Lung (tissue), 12 donors: ENCODE results near the gene CDC42BPG. TPM values are rescaled to one million over a fixed set of nuclear protein-coding genes. Genes with fewer than 3 reads are reported as not detected.

Experiments used
- ATAC-seq: fragments of 200-7000 bp; cut with Tn5 transposase; one replicate; pipeline ENCODE4 v1.9.1; 2020; ENCODE audit warnings: moderate number of reproducible peaks; ENCODE audit not compliant: insufficient read depth, low FRiP score
- DNase-seq, 3 donors: peaks; one replicate each; pipeline ENCODE4 v3.0.0-alpha.2; 2013 to 2017
- H3K27ac ChIP-seq, 2 donors: one replicate each; pipeline ENCODE4 v1.5.1; 2013; ENCODE audit warnings: mild to moderate bottlenecking in 2 of 2, moderate library complexity in 2 of 2, control low read depth in 1 of 2, inconsistent platforms in 1 of 2, low read depth in 1 of 2, low read length in 1 of 2
- H3K27me3 ChIP-seq, 3 donors: one replicate each; pipeline ENCODE4 v1.5.1; 2013; ENCODE audit warnings: low read length in 2 of 3; ENCODE audit not compliant: control insufficient read depth in 3 of 3, insufficient read depth in 3 of 3
- H3K36me3 ChIP-seq, 4 donors: one replicate each; pipeline ENCODE4 v1.5.1; 2013; ENCODE audit warnings: low read length in 4 of 4, mild to moderate bottlenecking in 1 of 4, moderate library complexity in 1 of 4; ENCODE audit not compliant: control insufficient read depth in 4 of 4, insufficient read depth in 4 of 4
- H3K4me1 ChIP-seq, 5 donors: one replicate each; pipeline ENCODE4 v1.5.1; 2013; ENCODE audit warnings: low read length in 5 of 5, mild to moderate bottlenecking in 2 of 5, moderate library complexity in 1 of 5; ENCODE audit not compliant: control insufficient read depth in 5 of 5, insufficient read depth in 5 of 5
- H3K4me3 ChIP-seq: one replicate; pipeline ENCODE4 v1.5.1; 2013; ENCODE audit warnings: mild to moderate bottlenecking, control low read depth, moderate library complexity
- H3K9ac ChIP-seq, 2 donors: one replicate each; pipeline ENCODE4 v1.5.1; 2013; ENCODE audit warnings: low read length in 2 of 2, control low read depth in 1 of 2; ENCODE audit not compliant: insufficient read depth in 1 of 2
- H3K9me3 ChIP-seq, 4 donors: one replicate each; pipeline ENCODE4 v1.5.1; 2013; ENCODE audit warnings: low read length in 3 of 4, mild to moderate bottlenecking in 1 of 4, moderate library complexity in 1 of 4; ENCODE audit not compliant: control insufficient read depth in 4 of 4, insufficient read depth in 3 of 4
- CTCF ChIP-seq: IDR thresholded peaks from 2 replicates; pipeline ENCODE4 v1.5.1; 2012; ENCODE audit warnings: mild to moderate bottlenecking; ENCODE audit errors: control extremely low read depth, extremely low read depth
- WGBS, 2 donors: extraction: QIAGEN DNeasy Blood & Tissue Kit; methylation state at CpG; one replicate each; pipeline ENCODE4 v1.1.7; 2013; 5-methylcytosine and 5-hydroxymethylcytosine counted together
- polyA plus RNA-seq, 2 donors: library from polyadenylated mRNA; stranded (reverse); fragments of 200-250 nt; gene quantifications; one replicate each; pipeline ENCODE4 v1.2.1, GENCODE V29; 2013
- total RNA-seq, 2 donors: library from RNA; depleted of rRNA in 1 of 2; stranded (reverse); fragments of >200 nt in 1 of 2; gene quantifications; one replicate each; pipeline ENCODE4 v1.2.1, GENCODE V29; 2014 to 2021
- donor health status: control.
- donor health status: control.
- donor health status: Bipolar disorder and iron deficiency.
- donor health status: healthy.
- donor health status: DM: yes; HTN: yes; CAD: no.

Gene CDC42BPG
- total and polyA plus RNA-seq, 4 donors, result 7.1 to 23.5 (median 10.6) TPM

- DNase-seq (no peak), ATAC-seq (no peak)
- 46 to 67% methylated on average over 27 of the region's 27 CpGs for WGBS, 2 donors
- Histone ChIP-seq H3K9ac (no peak overlapping the region), H3K36me3 (peaks cover 0 to 21% (median 8%) of the 10 kb centered on the region in 4 donors), H3K4me3 (no peak overlapping the region), H3K4me1 (peaks cover 0 to 54% (median 13%) of the 10 kb centered on the region in 5 donors), H3K27ac (peak overlapping the region; percentile 77 to 90), H3K27me3 (no peaks in the 10 kb centered on the region), H3K9me3 (no peaks in the 10 kb centered on the region)
- TF ChIP-seq CTCF, result no peak
Observed at GRCh38 chr11:64853709-64854108, 9.3 kb upstream of the CDC42BPG start.

- no peak for ATAC-seq
- H3K9me3 ChIP-seq, result no peaks in the 10 kb centered on the region
- H3K27me3 ChIP-seq, result no peaks in the 10 kb centered on the region
- DNase-seq, result no peak
- H3K27ac ChIP-seq, result peak overlapping the region; percentile 11 to 90
- H3K36me3 ChIP-seq, result peaks cover 0 to 21% (median 3%) of the 10 kb centered on the region in 4 donors
- peaks cover 0 to 50% (median 14%) of the 10 kb centered on the region in 5 donors for H3K4me1 ChIP-seq
- WGBS, 2 donors, result 63 to 72% methylated on average over 24 of the region's 24 CpGs
- no peak for TF ChIP-seq CTCF
- no peak overlapping the region for H3K4me3 ChIP-seq
- H3K9ac ChIP-seq, result no peak overlapping the region
Observed at GRCh38 chr11:64852804-64853509, 8.5 kb upstream of the CDC42BPG start.

- DNase-seq, result no peak
- no peaks in the 10 kb centered on the region for H3K27me3 ChIP-seq
- H3K27ac ChIP-seq, result peak overlapping the region in 1 of 2 donors; percentile 39
- no peaks in the 10 kb centered on the region for H3K9me3 ChIP-seq
- no peak overlapping the region for H3K9ac ChIP-seq
- ATAC-seq, result no peak
- H3K4me3 ChIP-seq, result no peak overlapping the region
- H3K4me1 ChIP-seq, result peaks cover 0 to 46% (median 14%) of the 10 kb centered on the region in 5 donors
- peaks cover 0 to 18% (median 3%) of the 10 kb centered on the region in 4 donors for H3K36me3 ChIP-seq
- 72 to 80% methylated on average over 8 of the region's 8 CpGs for WGBS, 2 donors
- TF ChIP-seq CTCF, result no peak
Observed at GRCh38 chr11:64851831-64852351, 7.4 kb upstream of the CDC42BPG start.
